NCI-H345 (cell line): ENCODE data around the gene WWTR1.

ENCODE experiments used
- DNase-seq: peaks from one replicate; lab custom pipeline; 2025; lab: John Stamatoyannopoulos, UW

WWTR1 gene

GRCh38 chr3:149534082-149534481 is 123.7 kb downstream of the WWTR1 start:
- DNase-seq, result no peak

- no peak for DNase-seq
These were observed 125.2 kb downstream of the WWTR1 start for GRCh38 chr3:149532489-149533180.

- DNase-seq, result no peak
These were observed 128.7 kb downstream of the WWTR1 start for GRCh38 chr3:149529099-149529498.

- no peak for DNase-seq
These were observed 129.5 kb downstream of the WWTR1 start for GRCh38 chr3:149528340-149528650.

- peak; percentile 12 for DNase-seq
These were observed 130.1 kb downstream of the WWTR1 start for GRCh38 chr3:149527531-149528339.

GRCh38 chr3:149523512-149524299 is 134.1 kb downstream of the WWTR1 start:
- no peak for DNase-seq

- DNase-seq, result no peak
These were observed 137.9 kb downstream of the WWTR1 start for GRCh38 chr3:149519912-149520311.

- no peak for DNase-seq
These were observed 140.9 kb downstream of the WWTR1 start for GRCh38 chr3:149516920-149517319.

- no peak for DNase-seq
These were observed 142.6 kb downstream of the WWTR1 start for GRCh38 chr3:149515249-149515648.

GRCh38 chr3:149514471-149514870 is 143.4 kb downstream of the WWTR1 start:
- no peak for DNase-seq

- DNase-seq, result peak; percentile 55
These were observed 145.6 kb downstream of the WWTR1 start for GRCh38 chr3:149512073-149512782.

GRCh38 chr3:149511040-149511626 is 146.7 kb downstream of the WWTR1 start:
- no peak for DNase-seq

GRCh38 chr3:149510480-149510879 is 147.3 kb downstream of the WWTR1 start:
- no peak for DNase-seq

GRCh38 chr3:149509526-149509925 is 148.3 kb downstream of the WWTR1 start:
- DNase-seq, result no peak

GRCh38 chr3:149507491-149508324 is 150.1 kb downstream of the WWTR1 start:
- no peak for DNase-seq

- no peak for DNase-seq
These were observed 150.9 kb downstream of the WWTR1 start for GRCh38 chr3:149506965-149507364.

- DNase-seq, result no peak
These were observed 151.3 kb downstream of the WWTR1 start for GRCh38 chr3:149506540-149506939.

GRCh38 chr3:149502438-149502837 is 155.4 kb downstream of the WWTR1 start:
- no peak for DNase-seq

GRCh38 chr3:149501524-149501923 is 156.3 kb downstream of the WWTR1 start:
- no peak for DNase-seq

GRCh38 chr3:149497966-149498670 is 159.7 kb downstream of the WWTR1 start:
- no peak for DNase-seq
